ENCODE measurements around the gene TXLNA. TPM values are rescaled to one million over a fixed set of nuclear protein-coding genes. Genes with fewer than 3 reads are reported as not detected.

TXLNA gene
- total RNA-seq, 2 experiments from 2014 or later, result 47.3 to 47.5 TPM

Other genes starting within 250 kb of the TXLNA start
- gene PTP4A2, start 241.3 kb upstream of the TXLNA start, total RNA-seq (2014; rRNA removed; shearing (Covaris generic)), result 208 and 211 TPM in 2 replicates
- 186 and 196 TPM in 2 replicates for gene PTP4A2, start 241.3 kb upstream of the TXLNA start, total RNA-seq (2022)
- gene KHDRBS1, start 165.8 kb upstream of the TXLNA start, total RNA-seq (2014; rRNA removed; shearing (Covaris generic)), result 87.7 and 94.7 TPM in 2 replicates
- 200 and 220 TPM in 2 replicates for gene KHDRBS1, start 165.8 kb upstream of the TXLNA start, total RNA-seq (2022)
- gene TMEM39B, start 106.7 kb upstream of the TXLNA start, total RNA-seq (2014; rRNA removed; shearing (Covaris generic)), result 10.0 and 11.3 TPM in 2 replicates
- gene TMEM39B, start 106.7 kb upstream of the TXLNA start, total RNA-seq (2022), result 35.9 and 38.8 TPM in 2 replicates
- 16.6 and 19.5 TPM in 2 replicates for gene KPNA6, start 71.6 kb upstream of the TXLNA start, total RNA-seq (2014; rRNA removed; shearing (Covaris generic))
- gene KPNA6, start 71.6 kb upstream of the TXLNA start, total RNA-seq (2022), result 36.3 and 40.7 TPM in 2 replicates
- gene CCDC28B, start 20.9 kb downstream of the TXLNA start, total RNA-seq (2014; rRNA removed; shearing (Covaris generic)), result 28.3 and 32.8 TPM in 2 replicates
- gene CCDC28B, start 20.9 kb downstream of the TXLNA start, total RNA-seq (2022), result 53.4 and 54.4 TPM in 2 replicates
- 12.1 and 14.5 TPM in 2 replicates for gene IQCC, start 26.0 kb downstream of the TXLNA start, total RNA-seq (2014; rRNA removed; shearing (Covaris generic))
- 8.0 and 8.4 TPM in 2 replicates for gene IQCC, start 26.0 kb downstream of the TXLNA start, total RNA-seq (2022)
- 0.06 and 0.15 TPM in 2 replicates for gene DCDC2B, start 29.4 kb downstream of the TXLNA start, total RNA-seq (2014; rRNA removed; shearing (Covaris generic))
- 0.26 and 0.29 TPM in 2 replicates for gene DCDC2B, start 29.4 kb downstream of the TXLNA start, total RNA-seq (2022)
- gene TMEM234, start 42.7 kb downstream of the TXLNA start, total RNA-seq (2014; rRNA removed; shearing (Covaris generic)), result 14.9 and 17.1 TPM in 2 replicates
- 17.5 and 24.5 TPM in 2 replicates for gene TMEM234, start 42.7 kb downstream of the TXLNA start, total RNA-seq (2022)
- 144 and 182 TPM in 2 replicates for gene EIF3I, start 42.7 kb downstream of the TXLNA start, total RNA-seq (2014; rRNA removed; shearing (Covaris generic))
- 193 and 207 TPM in 2 replicates for gene EIF3I, start 42.7 kb downstream of the TXLNA start, total RNA-seq (2022)
- 1.1 and 1.6 TPM in 2 replicates for gene FAM167B, start 67.5 kb downstream of the TXLNA start, total RNA-seq (2014; rRNA removed; shearing (Covaris generic))
- gene FAM167B, start 67.5 kb downstream of the TXLNA start, total RNA-seq (2022), result 1.8 and 3.1 TPM in 2 replicates
- gene LCK, start 71.6 kb downstream of the TXLNA start, total RNA-seq (2014; rRNA removed; shearing (Covaris generic)), result 217 and 218 TPM in 2 replicates
- gene LCK, start 71.6 kb downstream of the TXLNA start, total RNA-seq (2022), result 135 and 146 TPM in 2 replicates
- 259 and 270 TPM in 2 replicates for gene HDAC1, start 112.4 kb downstream of the TXLNA start, total RNA-seq (2014; rRNA removed; shearing (Covaris generic))
- 254 and 263 TPM in 2 replicates for gene HDAC1, start 112.4 kb downstream of the TXLNA start, total RNA-seq (2022)
- gene MARCKSL1, start 156.6 kb downstream of the TXLNA start, total RNA-seq (2014; rRNA removed; shearing (Covaris generic)), result 120 and 130 TPM in 2 replicates
- 246 and 288 TPM in 2 replicates for gene MARCKSL1, start 156.6 kb downstream of the TXLNA start, total RNA-seq (2022)
- 3.2 and 5.2 TPM in 2 replicates for gene FAM229A, start 182.8 kb downstream of the TXLNA start, total RNA-seq (2014; rRNA removed; shearing (Covaris generic))
- 13.5 and 16.5 TPM in 2 replicates for gene FAM229A, start 182.8 kb downstream of the TXLNA start, total RNA-seq (2022)
- 1.1 and 2.0 TPM in 2 replicates for gene TSSK3, start 182.9 kb downstream of the TXLNA start, total RNA-seq (2014; rRNA removed; shearing (Covaris generic))
- 7.8 and 10.1 TPM in 2 replicates for gene TSSK3, start 182.9 kb downstream of the TXLNA start, total RNA-seq (2022)
- 21.8 and 29.6 TPM in 2 replicates for gene BSDC1, start 214.8 kb downstream of the TXLNA start, total RNA-seq (2014; rRNA removed; shearing (Covaris generic))
- gene BSDC1, start 214.8 kb downstream of the TXLNA start, total RNA-seq (2022), result 41.8 and 42.5 TPM in 2 replicates

All from OCI-LY7 (cell line).